ENCODE results near the gene CGB5.
"Not testable (repeated sequence)": the region's sequence is repeated elsewhere in the genome, so short reads cannot be mapped to it uniquely, and the experiment has no call there.

CGB5 gene

GRCh38 chr19:49042177-49042576 lies 1.5 kb upstream of the CGB5 start:
- TF ChIP-seq ZNF274 (IDR thresholded peaks at IDR 0.05; ENCODE audit: low read depth, low read length): no peak
- no peak overlapping the region for H3K4me3 ChIP-seq (ENCODE audit: low read length)

- not testable (repeated sequence) for H3K4me3 ChIP-seq (ENCODE audit: low read length)
Observed at GRCh38 chr19:49042666-49043065, 982 bp upstream of the CGB5 start.

- not testable (repeated sequence) for H3K4me3 ChIP-seq (ENCODE audit: low read length)
Observed at GRCh38 chr19:49049011-49049410, 5.4 kb downstream of the CGB5 start, which contains the start of gene CGB8. TSS of gene CGB8 (minus strand) at chr19:49049111. CDS start at chr19:49048739, 372 bp downstream.

GRCh38 chr19:49049834-49050233 lies 6.2 kb downstream of the CGB5 start:
- H3K4me3 ChIP-seq (ENCODE audit: low read length): not testable (repeated sequence)

GRCh38 chr19:49050376-49051033 lies 6.9 kb downstream of the CGB5 start:
- H3K4me3 ChIP-seq (ENCODE audit: low read length): not testable (repeated sequence)

- TF ChIP-seq ZNF274 (IDR thresholded peaks at IDR 0.05; ENCODE audit: low read depth, low read length): no peak
- peak overlapping the region; percentile 18; the same call in 1 of the 2 replicates for H3K4me3 ChIP-seq (ENCODE audit: low read length)
Observed at GRCh38 chr19:49056101-49056901, 12.7 kb downstream of the CGB5 start.

- not testable (repeated sequence) for H3K4me3 ChIP-seq (ENCODE audit: low read length)
Observed at GRCh38 chr19:49056902-49057596, 13.4 kb downstream of the CGB5 start.

- H3K4me3 ChIP-seq (ENCODE audit: low read length): no peak within 1 kb of the TSS; the same call in 1 of the 2 replicates
- TF ChIP-seq ZNF274 (IDR thresholded peaks at IDR 0.05; ENCODE audit: low read depth, low read length): no peak
Observed at GRCh38 chr19:49057636-49058234, 14.1 kb downstream of the CGB5 start, which contains the start of gene CGB7. TSS of gene CGB7 (minus strand) at chr19:49057749. CDS start at chr19:49055375, 2,374 bp downstream.

GRCh38 chr19:49058562-49058961 lies 14.9 kb downstream of the CGB5 start:
- no peak overlapping the region for H3K4me3 ChIP-seq (ENCODE audit: low read length)
- TF ChIP-seq ZNF274 (IDR thresholded peaks at IDR 0.05; ENCODE audit: low read depth, low read length): no peak

- H3K4me3 ChIP-seq (ENCODE audit: low read length): no peak overlapping the region
- no peak for TF ChIP-seq ZNF274 (IDR thresholded peaks at IDR 0.05; ENCODE audit: low read depth, low read length)
Observed at GRCh38 chr19:49059053-49059452, 15.4 kb downstream of the CGB5 start.

- H3K4me3 ChIP-seq (ENCODE audit: low read length): no peak overlapping the region
- no peak for TF ChIP-seq ZNF274 (IDR thresholded peaks at IDR 0.05; ENCODE audit: low read depth, low read length)
Observed at GRCh38 chr19:49061000-49061399, 17.4 kb downstream of the CGB5 start.

- H3K4me3 ChIP-seq (ENCODE audit: low read length): no peak overlapping the region
- no peak for TF ChIP-seq ZNF274 (IDR thresholded peaks at IDR 0.05; ENCODE audit: low read depth, low read length)
Observed at GRCh38 chr19:49061445-49061844, 17.8 kb downstream of the CGB5 start.

GRCh38 chr19:49064029-49064629 lies 20.5 kb downstream of the CGB5 start:
- H3K4me3 ChIP-seq (ENCODE audit: low read length): no peak overlapping the region
- no peak for TF ChIP-seq ZNF274 (IDR thresholded peaks at IDR 0.05; ENCODE audit: low read depth, low read length)
